SK-N-SH (cell line): ENCODE data around the gene TSPAN15. TPM values are rescaled to one million over a fixed set of nuclear protein-coding genes. Genes with fewer than 3 reads are reported as not detected.

Source experiments
- CTCF ChIA-PET: fragments of 300-600, 350-600 bp; formaldehyde crosslinking; extraction: SDS; loops from one replicate; lab custom pipeline; 2021; lab: Yijun Ruan, JAX
- POLR2A ChIA-PET: fragments of 350-600 bp; sonication (Branson Sonifier 250); formaldehyde crosslinking; extraction: SDS; loops from one replicate; lab custom pipeline; 2020; ENCODE audit warnings: antibody characterized with exemption, inconsistent platforms; lab: Yijun Ruan, JAX
- DNase-seq: peaks from one replicate; pipeline ENCODE4 v3.0.0; 2012
- H2AFZ ChIP-seq: fragments of 200-600 bp; sonication (generic); 2 replicates; pipeline ENCODE4 v1.8.1; 2016; ENCODE audit warnings: antibody characterized with exemption, mild to moderate bottlenecking, low read depth
- H3F3A ChIP-seq: fragments of 200-600 bp; sonication (generic); replicated peaks from 2 replicates; pipeline ENCODE3; 2016; ENCODE audit warnings: antibody characterized with exemption, mild to moderate bottlenecking; ENCODE audit not compliant: insufficient read depth
- H3K27ac ChIP-seq, 2 experiments: fragments of 200-500 bp in 1 of 2; fragments of 200-600 bp in 1 of 2; sonication (Bioruptor generic) in 1 of 2; sonication (generic), shearing (Covaris generic) in 1 of 2; 2 replicates each; pipeline versions ENCODE4 v1.5.1 to v1.6.1; 2014 to 2016; ENCODE audit warnings: low read depth in 2 of 2, inconsistent platforms in 1 of 2, low read length in 1 of 2, mild to moderate bottlenecking in 1 of 2, mixed read lengths in 1 of 2
- H3K27me3 ChIP-seq: fragments of 200-600 bp; sonication (generic), shearing (Covaris generic); 2 replicates; pipeline ENCODE4 v1.6.1; 2016; ENCODE audit warnings: mixed run types; ENCODE audit not compliant: insufficient read depth
- H3K36me3 ChIP-seq, 2 experiments: fragments of 200-500 bp in 1 of 2; fragments of 200-600 bp in 1 of 2; sonication (Bioruptor generic) in 1 of 2; sonication (generic) in 1 of 2; replicated peaks in 1 of 2; 2 replicates each; pipeline versions ENCODE3 to v1.5.1; 2014 to 2016; ENCODE audit warnings: low read length in 1 of 2, mild to moderate bottlenecking in 1 of 2; ENCODE audit not compliant: insufficient read depth in 2 of 2, control insufficient read depth in 1 of 2
- H3K4me1 ChIP-seq, 2 experiments: fragments of 200-500 bp in 1 of 2; fragments of 200-600 bp in 1 of 2; sonication (Bioruptor generic) in 1 of 2; sonication (generic), shearing (Covaris generic) in 1 of 2; 2 replicates each; pipeline versions ENCODE4 v1.5.1 to v1.6.1; 2014 to 2016; ENCODE audit warnings: low read depth in 1 of 2, low read length in 1 of 2, mixed run types in 1 of 2; ENCODE audit not compliant: insufficient read depth in 2 of 2, control insufficient read depth in 1 of 2
- H3K4me2 ChIP-seq: fragments of 200-600 bp; sonication (generic), shearing (Covaris generic); 2 replicates; pipeline ENCODE4 v1.6.1; 2017; ENCODE audit warnings: mixed run types
- H3K4me3 ChIP-seq, 2 experiments: fragments of 200-500 bp in 1 of 2; fragments of 200-600 bp in 1 of 2; sonication (Bioruptor generic) in 1 of 2; sonication (generic), shearing (Covaris generic) in 1 of 2; 2 replicates each; pipeline versions ENCODE4 v1.5.1 to v1.8.1; 2014 to 2016; ENCODE audit warnings: low read depth in 2 of 2, inconsistent platforms in 1 of 2, low read length in 1 of 2, mild to moderate bottlenecking in 1 of 2, mixed read lengths in 1 of 2, moderate library complexity in 1 of 2
- H3K79me2 ChIP-seq: fragments of 200-600 bp; sonication (generic); 2 replicates; pipeline ENCODE4 v1.8.1; 2017; ENCODE audit warnings: mild to moderate bottlenecking; ENCODE audit not compliant: insufficient read depth
- H3K9ac ChIP-seq: fragments of 200-600 bp; sonication (generic); 2 replicates; pipeline ENCODE4 v1.6.1; 2017; ENCODE audit warnings: mixed run types
- H3K9me2 ChIP-seq: fragments of 200-600 bp; sonication (generic); 2 replicates; pipeline ENCODE4 v1.6.1; 2017; ENCODE audit warnings: mixed run types
- H3K9me3 ChIP-seq: fragments of 200-600 bp; sonication (generic); 2 replicates; pipeline ENCODE4 v1.6.1; 2017; ENCODE audit warnings: mixed run types, mild to moderate bottlenecking, moderate library complexity
- H4K20me1 ChIP-seq: fragments of 200-600 bp; sonication (generic); 2 replicates; pipeline ENCODE4 v1.6.1; 2017; ENCODE audit warnings: mild to moderate bottlenecking, mixed run types; ENCODE audit not compliant: insufficient read depth
- EP300 ChIP-seq, 2 experiments: IDR thresholded peaks; 2 replicates each; pipeline versions ENCODE4 v1.4.0 to v1.6.1; 2012; ENCODE audit warnings: borderline replicate concordance in 1 of 2, low read depth in 1 of 2, low read length in 1 of 2
- EZH2phosphoT487 ChIP-seq: fragments of 200-600 bp; sonication (generic); IDR thresholded peaks from 2 replicates; pipeline ENCODE4 v1.6.1; 2017; ENCODE audit warnings: low read depth, mixed run types, mild to moderate bottlenecking, antibody characterized with exemption, moderate library complexity, borderline replicate concordance
- FOXM1 ChIP-seq: IDR thresholded peaks from 2 replicates; pipeline ENCODE4 v1.4.0; 2012; ENCODE audit warnings: low read depth, mild to moderate bottlenecking
- GATA2 ChIP-seq: sonication (generic); formaldehyde crosslinking; IDR thresholded peaks from 2 replicates; pipeline ENCODE4 v1.5.0; 2020; ENCODE audit warnings: mild to moderate bottlenecking, missing genetic modification reagents
- IRF3 ChIP-seq: fragments of 150-350 bp; IDR thresholded peaks from 2 replicates; pipeline ENCODE4 v1.6.1; 2016; ENCODE audit warnings: mild to moderate bottlenecking, low read depth, low read length
- JUND ChIP-seq: IDR thresholded peaks from 2 replicates; pipeline ENCODE4 v1.4.0; 2012
- MAX ChIP-seq: IDR thresholded peaks from 2 replicates; pipeline ENCODE4 v1.4.0; 2012; ENCODE audit warnings: low read depth
- MXI1 ChIP-seq: IDR thresholded peaks from 2 replicates; pipeline ENCODE4 v1.6.1; 2012; ENCODE audit warnings: mild to moderate bottlenecking, low read depth, low read length, improper control_type of control experiment
- NFIC ChIP-seq: IDR thresholded peaks from 2 replicates; pipeline ENCODE4 v1.4.0; 2012; ENCODE audit warnings: borderline replicate concordance
- POLR2AphosphoS5 ChIP-seq: IDR thresholded peaks from 2 replicates; pipeline ENCODE4 v1.6.1; 2012; ENCODE audit warnings: low read depth, low read length
- RAD21 ChIP-seq: IDR thresholded peaks from 2 replicates; pipeline ENCODE4 v1.6.1; 2012; ENCODE audit warnings: mild to moderate bottlenecking, low read length
- RXRA ChIP-seq: IDR thresholded peaks from 2 replicates; pipeline ENCODE4 v1.4.0; 2012; ENCODE audit warnings: low read depth, mild to moderate bottlenecking, borderline replicate concordance
- TCF12 ChIP-seq: IDR thresholded peaks from 2 replicates; pipeline ENCODE4 v1.4.0; 2012
- TEAD4 ChIP-seq: IDR thresholded peaks from 2 replicates; pipeline ENCODE4 v1.4.0; 2012; ENCODE audit warnings: mild to moderate bottlenecking, borderline replicate concordance; ENCODE audit not compliant: insufficient read depth
- USF2 ChIP-seq: fragments of 150-350 bp; IDR thresholded peaks from 2 replicates; pipeline ENCODE4 v1.6.1; 2017; ENCODE audit warnings: antibody characterized with exemption, low read length, low read depth, borderline replicate concordance
- YY1 ChIP-seq: IDR thresholded peaks from 2 replicates; pipeline ENCODE4 v1.4.0; 2012; ENCODE audit warnings: low read depth, mild to moderate bottlenecking
- WGBS: methylation state at CpG from one replicate; pipeline ENCODE4 v1.1.6; 2017; ENCODE audit warnings: low lambda C conversion rate; 5-methylcytosine and 5-hydroxymethylcytosine counted together
- polyA plus RNA-seq, 3 experiments: library from polyadenylated mRNA; depleted of rRNA; stranded (reverse); fragments of >200 nt; gene quantifications; 2 replicates each; pipeline ENCODE4 v1.2.3, GENCODE V29; 2012
- TF ChIP-seq, protein P1 (sequence below): IDR thresholded peaks from 2 replicates; pipeline ENCODE4; 2012
- TF ChIP-seq, protein P2 (sequence below): IDR thresholded peaks from 2 replicates; pipeline ENCODE4 v1.4.0; 2012; ENCODE audit warnings: low read depth, borderline replicate concordance

The TSPAN15 gene
- polyA plus RNA-seq, 1 of the 3 experiments (the other 2 are of a cell fraction): 8.5 TPM

DNA sequence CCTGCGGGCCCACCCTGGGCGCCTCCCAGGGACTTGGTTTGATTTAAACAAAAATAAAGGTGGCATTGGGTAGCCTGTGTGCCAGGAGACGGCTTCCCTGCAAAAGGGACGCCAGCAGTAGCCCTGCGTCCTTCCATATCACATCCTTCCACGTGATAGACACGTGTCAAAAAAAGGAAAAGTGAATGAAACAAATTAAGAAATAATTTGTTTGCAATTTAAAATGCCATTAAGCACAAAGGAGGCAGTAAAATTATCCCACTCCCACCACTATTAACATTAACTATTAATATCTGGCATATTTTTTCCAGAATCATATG lies 42.1 kb upstream of the TSPAN15 start:
- Histone ChIP-seq H3K4me1 (peaks cover 0 to 21% of the 10 kb centered on the region in 2 experiments; a peak in 2 of 4 replicates), H3K27ac (peak overlapping the region; percentile 33 to 50; a peak in 2 of 4 replicates), H3K9me3 (no peaks in the 10 kb centered on the region), H3K9ac (0 out of 2 replicates have a peak overlapping the region, but pooled peaks have one; percentile 36), H3K27me3 (no peaks in the 10 kb centered on the region), H3K4me2 (peak overlapping the region; percentile 78; the same call in 1 of the 2 replicates), H3K36me3 (peaks cover 0 to 5% of the 10 kb centered on the region in 2 experiments), H3K9me2 (no peaks in the 10 kb centered on the region), H4K20me1 (no peaks in the 10 kb centered on the region), H2AFZ (peak overlapping the region; percentile 77; the same call in 1 of the 2 replicates), H3K79me2 (no peaks in the 10 kb centered on the region), H3K4me3 (peak overlapping the region; percentile 35 to 39; a peak in 3 of 4 replicates), H3F3A (peaks cover 10% of the 10 kb centered on the region)
- DNase-seq: no peak
- WGBS: 42% methylated on average over 7 of the region's 7 CpGs
- ChIA-PET CTCF (interaction anchor here (1.0 to 6.7 kb wide), 19 partner anchors 10 to 392 kb away, joined by 3 to 55 read pairs (median 5); partner anchors contain the start of gene TSPAN15), POLR2A (interaction anchor here (1.0 kb wide), 1 partner anchor 98 kb away, joined by 4 read pairs; no protein-coding TSS in a partner anchor)
- no peak for TF ChIP-seq RAD21
- TF ChIP-seq EZH2phosphoT487: no peak
- no peak for TF ChIP-seq MXI1
- no peak for TF ChIP-seq USF2
- TF ChIP-seq GATA2: no peak
- TF ChIP-seq EP300 (IDR thresholded peaks at IDR 0.05; ENCODE audit: borderline replicate concordance in 1 of 2, low read depth in 1 of 2, low read length in 1 of 2): no peak
- no peak for TF ChIP-seq IRF3
- no peak for TF ChIP-seq RXRA
- no peak for TF ChIP-seq YY1
- TF ChIP-seq, protein P1, sequence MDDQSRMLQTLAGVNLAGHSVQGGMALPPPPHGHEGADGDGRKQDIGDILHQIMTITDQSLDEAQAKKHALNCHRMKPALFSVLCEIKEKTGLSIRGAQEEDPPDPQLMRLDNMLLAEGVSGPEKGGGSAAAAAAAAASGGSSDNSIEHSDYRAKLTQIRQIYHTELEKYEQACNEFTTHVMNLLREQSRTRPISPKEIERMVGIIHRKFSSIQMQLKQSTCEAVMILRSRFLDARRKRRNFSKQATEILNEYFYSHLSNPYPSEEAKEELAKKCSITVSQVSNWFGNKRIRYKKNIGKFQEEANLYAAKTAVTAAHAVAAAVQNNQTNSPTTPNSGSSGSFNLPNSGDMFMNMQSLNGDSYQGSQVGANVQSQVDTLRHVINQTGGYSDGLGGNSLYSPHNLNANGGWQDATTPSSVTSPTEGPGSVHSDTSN: no peak
- no peak for TF ChIP-seq FOXM1
- no peak for TF ChIP-seq JUND
- TF ChIP-seq, protein P2, sequence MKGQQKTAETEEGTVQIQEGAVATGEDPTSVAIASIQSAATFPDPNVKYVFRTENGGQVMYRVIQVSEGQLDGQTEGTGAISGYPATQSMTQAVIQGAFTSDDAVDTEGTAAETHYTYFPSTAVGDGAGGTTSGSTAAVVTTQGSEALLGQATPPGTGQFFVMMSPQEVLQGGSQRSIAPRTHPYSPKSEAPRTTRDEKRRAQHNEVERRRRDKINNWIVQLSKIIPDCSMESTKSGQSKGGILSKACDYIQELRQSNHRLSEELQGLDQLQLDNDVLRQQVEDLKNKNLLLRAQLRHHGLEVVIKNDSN: no peak
- no peak for TF ChIP-seq NFIC
- TF ChIP-seq TEAD4: no peak
- TF ChIP-seq MAX: no peak
- no peak for TF ChIP-seq POLR2AphosphoS5
- no peak for TF ChIP-seq TCF12
